GM12891 (cell line): ENCODE data around the gene TMPRSS4.

ENCODE experiments used
- PAX5 ChIP-seq: IDR thresholded peaks from 2 replicates; pipeline ENCODE4 v1.6.1; 2011; ENCODE audit warnings: low read length, moderate library complexity, mild to moderate bottlenecking; ENCODE audit not compliant: insufficient read depth, severe bottlenecking
- POLR2A ChIP-seq: IDR thresholded peaks from 2 replicates; pipeline ENCODE4 v1.6.1; 2011; ENCODE audit warnings: low read depth, low read length, control low read depth
- POLR2AphosphoS5 ChIP-seq: IDR thresholded peaks from 2 replicates; pipeline ENCODE4 v1.6.1; 2011; ENCODE audit warnings: low read depth, low read length, control low read depth

GRCh38 chr11:118149493-118149892 is 72.6 kb downstream of the TMPRSS4 start:
- no peak for TF ChIP-seq POLR2A
- TF ChIP-seq POLR2AphosphoS5 = no peak
- TF ChIP-seq PAX5 = no peak
